A673 (cell line): ENCODE measurements around the gene SYDE1.

Source experiments
- EZH2 ChIP-seq: fragments of 200-600 bp; sonication (generic); IDR thresholded peaks from 2 replicates; pipeline ENCODE4 v1.6.1; 2017; ENCODE audit warnings: borderline replicate concordance, low read depth, mild to moderate bottlenecking, mixed read lengths, antibody characterized with exemption, low read length; ENCODE audit not compliant: poor library complexity, severe bottlenecking
- TF ChIP-seq, protein P1 (sequence below): fragments of 300-800, 200-600 bp; sonication (generic); conservative IDR thresholded peaks from 2 replicates; pipeline ENCODE4 v1.5.1; 2017; ENCODE audit warnings: low read depth, mild to moderate bottlenecking, antibody characterized with exemption, low read length, moderate library complexity, mixed read lengths

DNA sequence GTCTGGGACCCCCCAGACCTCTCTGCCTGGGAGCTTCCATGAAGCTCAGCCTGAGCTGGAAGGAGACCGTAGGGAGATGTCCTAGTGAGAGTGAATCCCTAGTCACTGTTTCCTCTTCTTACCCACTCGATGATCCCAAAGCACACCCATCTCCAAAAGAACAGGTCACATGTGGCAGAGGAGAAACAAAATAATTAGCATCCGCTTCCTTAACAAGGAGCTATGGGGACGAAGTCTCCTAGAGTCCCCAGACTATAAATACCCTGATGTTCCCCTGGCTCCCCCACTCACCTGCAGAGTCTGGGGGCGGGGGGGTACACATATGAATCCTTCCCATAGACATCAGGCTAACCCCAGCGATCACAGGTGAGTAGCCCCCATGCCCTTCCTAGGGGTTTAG lies 25.3 kb upstream of the SYDE1 start, which contains the start of gene OR1I1:
- TF ChIP-seq, protein P1, sequence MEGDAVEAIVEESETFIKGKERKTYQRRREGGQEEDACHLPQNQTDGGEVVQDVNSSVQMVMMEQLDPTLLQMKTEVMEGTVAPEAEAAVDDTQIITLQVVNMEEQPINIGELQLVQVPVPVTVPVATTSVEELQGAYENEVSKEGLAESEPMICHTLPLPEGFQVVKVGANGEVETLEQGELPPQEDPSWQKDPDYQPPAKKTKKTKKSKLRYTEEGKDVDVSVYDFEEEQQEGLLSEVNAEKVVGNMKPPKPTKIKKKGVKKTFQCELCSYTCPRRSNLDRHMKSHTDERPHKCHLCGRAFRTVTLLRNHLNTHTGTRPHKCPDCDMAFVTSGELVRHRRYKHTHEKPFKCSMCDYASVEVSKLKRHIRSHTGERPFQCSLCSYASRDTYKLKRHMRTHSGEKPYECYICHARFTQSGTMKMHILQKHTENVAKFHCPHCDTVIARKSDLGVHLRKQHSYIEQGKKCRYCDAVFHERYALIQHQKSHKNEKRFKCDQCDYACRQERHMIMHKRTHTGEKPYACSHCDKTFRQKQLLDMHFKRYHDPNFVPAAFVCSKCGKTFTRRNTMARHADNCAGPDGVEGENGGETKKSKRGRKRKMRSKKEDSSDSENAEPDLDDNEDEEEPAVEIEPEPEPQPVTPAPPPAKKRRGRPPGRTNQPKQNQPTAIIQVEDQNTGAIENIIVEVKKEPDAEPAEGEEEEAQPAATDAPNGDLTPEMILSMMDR, result no peak
- TF ChIP-seq EZH2, result no peak
